ENCODE results near the gene CDH6.

CDH6 gene

GRCh38 chr5:31204958-31205357, 11.5 kb downstream of the CDH6 start:
- no peak for DNase-seq

DNA sequence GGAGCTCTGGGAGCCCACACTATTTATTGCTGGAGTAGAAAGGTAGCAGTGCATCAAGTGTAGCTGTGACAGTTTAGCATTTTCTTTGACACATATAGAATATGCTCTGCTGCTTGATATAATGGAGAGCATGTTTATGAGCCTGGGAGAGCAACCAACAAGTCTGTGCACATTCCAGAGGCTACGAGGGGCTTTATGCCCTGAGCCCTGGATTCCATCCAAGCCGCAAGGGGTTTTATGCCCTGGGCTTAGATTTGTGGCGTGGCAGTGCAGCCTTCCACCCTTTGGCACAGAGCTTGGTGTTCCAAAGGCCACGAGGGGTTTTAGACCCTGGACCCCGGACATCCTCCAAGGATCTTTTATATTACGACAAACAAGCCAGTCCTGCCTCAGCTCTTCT, 14.6 kb downstream of the CDH6 start:
- DNase-seq = no peak

GRCh38 chr5:31209334-31209733, 15.8 kb downstream of the CDH6 start:
- DNase-seq = no peak

GRCh38 chr5:31211098-31211497, 17.6 kb downstream of the CDH6 start:
- no peak for DNase-seq

- no peak for DNase-seq
Observed at GRCh38 chr5:31213257-31213656, 19.8 kb downstream of the CDH6 start.

- no peak for DNase-seq
Observed at GRCh38 chr5:31213705-31214121, 20.2 kb downstream of the CDH6 start.

DNA sequence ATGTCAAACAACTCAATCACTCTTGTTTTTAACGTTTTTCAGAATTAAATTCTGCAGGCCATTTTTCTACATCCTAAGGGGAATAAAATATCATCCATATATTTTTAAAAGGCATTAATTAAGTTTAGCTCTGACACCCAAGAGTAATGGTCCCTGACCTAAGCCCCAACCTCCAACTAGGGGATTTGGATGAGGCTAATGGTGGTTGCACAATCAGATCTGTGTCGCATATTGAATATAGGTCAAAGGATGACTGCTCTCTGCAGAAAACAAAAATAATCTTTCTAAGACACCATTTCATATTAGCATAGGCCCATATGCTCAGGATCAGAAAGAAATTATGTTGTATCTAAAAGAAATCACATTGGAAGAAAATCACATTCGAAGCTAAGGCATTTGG, 20.7 kb downstream of the CDH6 start:
- no peak for DNase-seq

DNA sequence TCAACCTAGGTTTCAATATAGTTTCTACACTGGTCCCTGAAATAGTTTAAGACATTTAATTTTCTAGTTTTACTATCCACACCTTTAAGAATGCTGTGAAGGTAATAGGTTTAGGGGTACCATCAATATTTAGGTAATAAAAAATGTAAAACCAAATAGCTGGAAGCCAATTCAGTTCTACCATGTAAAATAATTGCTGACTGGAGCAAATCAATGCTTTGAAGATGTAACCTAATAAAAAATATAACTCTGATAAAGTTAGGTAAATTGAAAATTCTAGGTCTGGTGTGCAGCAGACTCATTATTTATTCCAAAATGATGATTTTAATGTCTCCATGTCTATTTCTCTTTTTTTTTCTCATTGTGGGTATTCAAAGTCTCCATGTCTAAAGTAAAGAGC, 21.8 kb downstream of the CDH6 start:
- DNase-seq = no peak

DNA sequence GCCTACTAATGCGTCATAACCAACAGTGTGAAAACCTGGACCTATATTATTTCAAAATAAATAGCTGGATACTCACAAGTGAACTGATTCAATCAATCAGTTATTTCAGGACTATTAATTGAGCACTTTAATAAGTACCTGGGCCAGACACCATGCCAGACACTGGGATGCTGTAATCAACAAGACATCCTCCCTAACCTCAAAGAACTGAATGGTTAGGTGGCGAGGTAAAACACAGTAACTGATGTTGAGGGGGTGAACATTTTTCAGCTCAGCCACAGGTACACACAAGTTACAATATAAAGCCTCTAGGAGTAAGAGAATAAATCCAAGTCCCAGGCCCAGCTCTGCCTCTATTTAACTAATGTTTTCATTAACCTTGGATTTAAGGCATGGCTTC, 24.0 kb downstream of the CDH6 start:
- no peak for DNase-seq

DNA sequence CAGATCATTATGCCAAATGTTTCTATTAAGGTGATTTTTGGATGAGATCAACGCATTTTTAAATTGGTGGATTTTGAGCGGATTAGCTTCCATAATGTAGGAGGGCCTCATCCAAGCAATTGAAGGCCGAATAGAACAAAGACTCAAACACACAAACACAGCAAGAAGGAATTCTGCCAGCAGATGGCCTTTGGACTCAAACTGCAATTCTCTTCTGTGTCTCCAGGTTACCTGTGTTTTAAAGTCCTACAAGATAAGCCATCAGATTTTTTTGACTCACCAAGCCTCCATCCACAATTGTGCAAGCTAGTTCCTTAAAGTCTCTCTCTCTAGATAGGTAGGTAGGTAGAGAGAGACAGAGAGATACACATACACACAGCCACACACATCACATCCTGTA, 25.5 kb downstream of the CDH6 start:
- DNase-seq = no peak

DNA sequence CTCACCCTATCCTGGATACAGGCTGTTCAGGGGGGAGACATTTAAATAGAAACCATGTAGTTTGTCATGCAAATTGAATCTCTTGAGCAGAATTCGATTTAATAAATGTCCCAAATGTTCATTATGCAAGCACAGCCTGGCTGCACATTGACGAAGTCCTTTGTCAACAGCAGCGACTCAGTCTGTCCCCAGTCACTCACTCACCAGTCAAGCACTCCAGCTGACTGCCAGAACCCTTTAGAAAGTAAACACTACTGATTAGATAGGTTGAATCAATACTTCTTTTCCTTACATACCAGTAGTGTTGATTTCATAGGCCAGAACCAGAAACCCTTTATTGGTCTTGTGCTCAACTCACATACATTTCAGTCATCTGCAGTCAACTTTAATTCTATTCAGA, 27.5 kb downstream of the CDH6 start:
- no peak for DNase-seq

GRCh38 chr5:31225118-31225517, 31.6 kb downstream of the CDH6 start:
- no peak for DNase-seq

- no peak for DNase-seq
Observed at GRCh38 chr5:31225613-31226012, 32.1 kb downstream of the CDH6 start.

DNA sequence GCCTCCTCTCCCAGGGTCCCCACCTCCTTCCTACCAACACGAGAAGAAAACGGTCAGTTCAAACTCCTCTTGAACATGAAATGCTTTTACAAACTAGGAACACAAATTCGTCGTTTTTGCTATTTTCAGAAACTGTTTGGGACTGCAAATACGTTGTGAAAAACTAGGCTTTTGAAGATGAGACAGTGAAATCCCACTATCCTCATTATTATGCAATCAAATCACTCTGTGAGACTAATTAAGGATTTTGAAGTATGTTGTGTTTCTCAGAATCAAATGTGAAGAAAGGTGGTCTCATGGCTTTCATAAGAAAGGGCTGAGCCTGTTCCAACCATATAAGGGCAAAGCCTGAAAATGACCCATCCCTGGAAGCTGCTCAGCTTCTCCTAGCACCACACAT, 33.2 kb downstream of the CDH6 start:
- DNase-seq = no peak

DNA sequence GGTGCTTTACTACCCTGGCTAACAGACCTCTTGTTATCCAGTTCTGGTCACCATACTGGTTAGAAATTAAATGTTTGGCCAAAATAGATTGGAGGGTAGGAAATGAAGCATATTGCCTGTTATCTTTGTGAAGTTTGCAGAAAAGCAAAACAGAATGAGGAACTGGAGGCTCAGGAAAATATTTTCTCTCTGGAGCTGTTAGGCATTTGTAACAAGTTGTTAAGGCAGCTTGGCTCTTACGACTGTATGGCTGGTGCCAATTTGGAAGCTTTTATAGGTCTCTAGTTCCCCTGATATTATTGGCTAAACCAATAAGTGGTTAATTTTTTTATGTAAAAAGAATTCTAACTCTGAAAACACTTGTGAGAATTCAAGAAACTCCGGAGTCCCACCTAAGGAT, 35.8 kb downstream of the CDH6 start:
- DNase-seq = no peak

DNA sequence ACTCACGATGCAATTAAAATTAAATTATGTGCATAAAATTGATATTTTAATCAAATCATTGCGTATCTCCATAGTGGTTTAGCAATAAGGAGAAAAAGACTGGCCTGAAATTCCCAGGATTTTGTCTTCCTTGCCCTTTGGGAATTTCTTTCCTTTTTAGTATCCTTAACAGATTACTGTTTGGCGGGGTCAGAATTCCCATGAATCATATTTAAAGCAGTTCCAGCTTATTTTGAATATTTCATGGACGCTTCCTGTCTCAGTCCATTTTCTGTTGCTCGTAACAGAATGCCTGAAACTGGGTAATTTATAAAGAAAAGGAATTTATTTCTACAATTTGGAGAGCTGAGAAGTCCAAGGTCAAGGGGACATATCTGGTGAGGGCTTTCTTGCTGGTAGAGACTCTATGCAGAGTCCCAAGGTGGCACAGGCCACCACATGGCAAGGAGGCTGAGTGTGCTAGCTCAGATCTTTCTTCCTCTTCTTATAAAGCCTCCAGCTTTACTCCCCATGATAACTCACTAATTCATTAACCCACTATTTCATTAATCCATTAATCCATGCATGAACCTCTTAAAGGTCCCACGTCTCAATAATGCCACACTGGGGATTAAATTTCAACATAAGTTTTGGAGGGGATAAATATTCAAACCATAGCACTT, 37.8 kb downstream of the CDH6 start:
- no peak for DNase-seq

GRCh38 chr5:31232273-31232888, 38.9 kb downstream of the CDH6 start:
- DNase-seq = no peak

GRCh38 chr5:31235381-31235780, 41.9 kb downstream of the CDH6 start:
- no peak for DNase-seq

DNA sequence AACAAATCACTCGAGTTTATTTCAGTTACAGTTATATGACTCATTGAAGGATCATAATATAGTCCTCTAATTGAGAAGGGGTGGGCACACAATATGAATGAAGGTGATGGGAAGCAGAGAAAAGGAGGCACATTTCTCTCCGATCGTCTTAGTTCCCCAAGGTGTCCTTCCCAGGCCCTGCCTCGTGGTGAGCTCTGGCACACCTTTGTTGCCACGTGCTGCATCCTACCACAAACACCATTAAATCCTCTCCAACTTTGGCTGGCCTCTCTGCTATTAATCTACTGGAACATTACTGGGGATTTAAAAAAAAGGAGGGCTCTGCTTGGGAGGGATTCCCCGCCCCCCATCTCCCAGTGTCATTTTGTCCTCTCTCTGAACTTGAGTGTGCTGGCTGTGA, 42.9 kb downstream of the CDH6 start:
- DNase-seq = no peak

- no peak for DNase-seq
Observed at GRCh38 chr5:31237174-31237573, 43.7 kb downstream of the CDH6 start.

GRCh38 chr5:31238497-31238896, 45.0 kb downstream of the CDH6 start:
- no peak for DNase-seq

GRCh38 chr5:31244921-31245320, 51.4 kb downstream of the CDH6 start:
- DNase-seq = no peak

DNA sequence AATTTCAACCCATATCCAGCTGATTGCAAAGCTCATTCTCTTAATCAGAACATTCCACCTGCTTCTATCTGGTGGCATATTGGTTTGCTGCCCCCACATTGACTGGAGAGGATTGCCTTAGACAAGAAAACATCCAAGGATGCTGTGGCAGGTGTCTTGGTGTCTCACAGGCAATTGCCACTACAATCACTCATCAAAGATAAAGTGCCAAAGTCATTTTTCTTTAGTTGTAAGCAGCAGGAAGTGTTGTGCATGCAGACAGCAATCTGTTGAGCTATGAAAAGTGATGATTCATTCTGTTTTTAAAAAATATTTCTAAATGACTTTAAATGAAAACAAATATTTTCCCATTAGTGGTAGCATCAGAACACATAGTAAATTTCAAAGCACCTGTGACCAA, 53.9 kb downstream of the CDH6 start:
- no peak for DNase-seq

DNA sequence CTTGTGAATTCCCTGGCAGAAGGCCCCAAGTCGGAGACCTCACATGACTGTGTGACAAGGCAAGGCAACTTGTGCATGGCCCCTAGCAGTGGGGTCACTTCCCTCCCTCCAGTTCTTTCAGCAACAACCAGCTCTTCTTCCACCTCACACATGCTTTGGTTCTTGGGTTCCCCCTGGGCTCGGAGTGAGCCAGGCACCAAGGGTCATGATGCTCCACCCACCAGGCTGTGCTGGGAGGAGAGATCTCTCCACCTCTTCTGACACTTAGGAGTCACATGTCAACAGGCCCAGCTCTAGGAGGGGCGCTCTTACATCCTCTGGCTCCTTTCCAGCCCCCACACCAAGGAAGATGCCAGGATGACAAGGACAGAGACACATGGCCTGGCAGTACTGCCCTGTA, 56.7 kb downstream of the CDH6 start:
- no peak for DNase-seq

DNA sequence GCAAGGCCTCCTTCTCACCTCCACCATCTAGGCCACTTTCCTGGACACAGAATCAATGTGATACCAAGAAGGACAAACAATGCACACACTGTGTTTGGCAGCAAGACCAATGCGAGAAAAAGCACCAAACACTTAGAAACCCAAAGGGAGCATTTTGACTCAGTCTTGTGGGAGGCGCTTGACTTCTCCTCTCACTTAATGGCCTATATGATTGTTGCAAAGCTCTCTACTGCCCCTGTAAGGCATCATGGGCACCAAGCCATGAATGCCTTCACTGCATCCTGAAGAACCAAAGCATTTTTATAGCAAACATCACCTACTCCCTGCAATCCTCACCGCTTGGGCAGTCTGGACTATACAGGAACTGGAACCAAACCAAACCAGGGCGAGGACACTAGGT, 57.5 kb downstream of the CDH6 start:
- no peak for DNase-seq

Data from activated CD4-positive, alpha-beta T cell treated with anti-CD3 and anti-CD28 coated beads for 4 hours (primary cell).